Activated naive CD4-positive, alpha-beta T cell treated with anti-CD3 and anti-CD28 coated beads for 36 hours (primary cell): ENCODE data around the gene FOXO6. TPM values are rescaled to one million over a fixed set of nuclear protein-coding genes. Genes with fewer than 3 reads are reported as not detected.

Experiments used
- CTCF ChIA-PET: fragments of 350-600 bp; sonication (Branson Sonifier 250); formaldehyde crosslinking; loops from one replicate; lab custom pipeline; 2021; ENCODE audit warnings: antibody characterized with exemption; lab: Charles Lee
- DNase-seq: peaks from one replicate; pipeline ENCODE4 v3.0.0-alpha.2; 2020
- H3K27ac Mint-ChIP-seq: one replicate; pipeline ENCODE4 v1.8.0; 2021; ENCODE audit warnings: mild to moderate bottlenecking, mixed read lengths
- H3K27me3 Mint-ChIP-seq: one replicate; pipeline ENCODE4 v1.8.0; 2021; ENCODE audit warnings: low read depth, mixed read lengths
- H3K36me3 Mint-ChIP-seq: one replicate; pipeline ENCODE4 v1.8.0; 2021; ENCODE audit warnings: low read depth, mixed read lengths
- H3K4me1 Mint-ChIP-seq: one replicate; pipeline ENCODE4 v1.8.0; 2021; ENCODE audit warnings: low read depth, mixed read lengths
- H3K4me3 Mint-ChIP-seq: one replicate; pipeline ENCODE4 v1.8.0; 2021; ENCODE audit warnings: mild to moderate bottlenecking, moderate library complexity, mixed read lengths
- H3K9me3 Mint-ChIP-seq: one replicate; pipeline ENCODE4 v1.8.0; 2021; ENCODE audit warnings: mixed read lengths
- intact Hi-C: fragments of 100-400 bp; cut with micrococcal nuclease; formaldehyde crosslinking; loops from one replicate; pipeline ENCODE4 v1.15.1; 2023
- total RNA-seq, 2 experiments: library from RNA; stranded (reverse); gene quantifications; one replicate each; pipeline ENCODE4 v1.2.3, GENCODE V29; 2021

Gene FOXO6
- total RNA-seq, 2 experiments from 2014 or later = 0.15 TPM; not detected in 1

- CTCF ChIA-PET = no interaction called here
- no peaks in the 10 kb centered on the region for H3K36me3 Mint-ChIP-seq
- H3K9me3 Mint-ChIP-seq = no peaks in the 10 kb centered on the region
- no peak overlapping the region for H3K27ac Mint-ChIP-seq
- no peaks in the 10 kb centered on the region for H3K4me1 Mint-ChIP-seq
- H3K27me3 Mint-ChIP-seq = peaks cover 10% of the 10 kb centered on the region
- no peak overlapping the region for H3K4me3 Mint-ChIP-seq
- DNase-seq = no peak
- intact Hi-C loops = no loop called here
Observed at GRCh38 chr1:41428738-41429640, 67.8 kb downstream of the FOXO6 start.

- Mint-ChIP-seq H3K27ac (no peak overlapping the region), H3K4me3 (no peak overlapping the region), H3K36me3 (no peaks in the 10 kb centered on the region), H3K9me3 (no peaks in the 10 kb centered on the region), H3K4me1 (no peaks in the 10 kb centered on the region), H3K27me3 (peaks cover 16% of the 10 kb centered on the region)
- DNase-seq = no peak
- CTCF ChIA-PET = no interaction called here
- intact Hi-C loops = loop anchor here (5.0 kb wide), 2 partner anchors 107 to 147 kb away; no protein-coding TSS in a partner anchor
Observed at GRCh38 chr1:41429641-41430035, 68.4 kb downstream of the FOXO6 start.

DNA sequence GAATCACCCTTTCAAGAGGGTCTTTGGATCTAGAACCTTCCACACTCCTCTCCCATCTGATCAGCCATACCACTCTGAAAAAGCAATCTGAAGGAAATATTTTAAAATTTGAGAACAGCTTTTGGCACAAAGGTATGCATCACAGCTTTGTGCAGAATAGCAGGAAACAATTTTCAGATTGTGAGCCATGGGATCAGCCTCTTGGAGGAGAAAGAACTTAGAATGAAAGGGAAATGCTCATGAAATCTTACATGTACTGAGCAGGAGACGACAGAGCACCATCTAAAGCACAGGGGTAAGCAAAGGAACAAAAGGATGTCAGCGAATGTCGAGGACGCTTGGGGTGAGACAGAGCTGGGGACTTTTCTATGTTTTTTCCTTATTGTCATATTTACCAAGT is 68.8 kb downstream of the FOXO6 start:
- intact Hi-C loops = loop anchor here (5.0 kb wide), 2 partner anchors 108 to 148 kb away; no protein-coding TSS in a partner anchor
- Mint-ChIP-seq H3K27me3 (peaks cover 17% of the 10 kb centered on the region), H3K9me3 (no peaks in the 10 kb centered on the region), H3K4me3 (no peak overlapping the region), H3K27ac (no peak overlapping the region), H3K36me3 (no peaks in the 10 kb centered on the region), H3K4me1 (no peaks in the 10 kb centered on the region)
- CTCF ChIA-PET = no interaction called here
- DNase-seq = no peak

GRCh38 chr1:41430582-41430981 is 69.3 kb downstream of the FOXO6 start:
- Mint-ChIP-seq H3K27ac (no peak overlapping the region), H3K9me3 (no peaks in the 10 kb centered on the region), H3K4me1 (no peaks in the 10 kb centered on the region), H3K27me3 (peaks cover 19% of the 10 kb centered on the region), H3K36me3 (no peaks in the 10 kb centered on the region), H3K4me3 (no peak overlapping the region)
- intact Hi-C loops = loop anchor here (5.0 kb wide), 2 partner anchors 108 to 148 kb away; no protein-coding TSS in a partner anchor
- no peak for DNase-seq
- CTCF ChIA-PET = no interaction called here

GRCh38 chr1:41431490-41432350 is 70.5 kb downstream of the FOXO6 start:
- Mint-ChIP-seq H3K27me3 (peaks cover 19% of the 10 kb centered on the region), H3K9me3 (no peaks in the 10 kb centered on the region), H3K36me3 (no peaks in the 10 kb centered on the region), H3K4me3 (no peak overlapping the region), H3K4me1 (no peaks in the 10 kb centered on the region), H3K27ac (no peak overlapping the region)
- intact Hi-C loops = loop anchor here (1.0 to 5.0 kb wide), 3 partner anchors 109 to 163 kb away; no protein-coding TSS in a partner anchor
- no peak for DNase-seq
- CTCF ChIA-PET = interaction anchor here (0.9 to 2.8 kb wide), 10 partner anchors 8 to 167 kb away, joined by 3 to 10 read pairs (median 4); no protein-coding TSS in a partner anchor

Other genes with a start within 250 kb of the FOXO6 start
- gene SCMH1, start 119.1 kb upstream of the FOXO6 start, total RNA-seq = 10 to 100 TPM; 17.8 to 20.7 TPM
- not detected for gene EDN2, start 123.2 kb downstream of the FOXO6 start, total RNA-seq